ENCODE data around the gene CTSK. TPM values are rescaled to one million over a fixed set of nuclear protein-coding genes. Genes with fewer than 3 reads are reported as not detected.
A peak's percentile ranks its signal among the peaks of the same experiment; 100 is the strongest.

CTSK gene
- total RNA-seq, 1 experiment from 2014 or later: 5.6 TPM

DNA sequence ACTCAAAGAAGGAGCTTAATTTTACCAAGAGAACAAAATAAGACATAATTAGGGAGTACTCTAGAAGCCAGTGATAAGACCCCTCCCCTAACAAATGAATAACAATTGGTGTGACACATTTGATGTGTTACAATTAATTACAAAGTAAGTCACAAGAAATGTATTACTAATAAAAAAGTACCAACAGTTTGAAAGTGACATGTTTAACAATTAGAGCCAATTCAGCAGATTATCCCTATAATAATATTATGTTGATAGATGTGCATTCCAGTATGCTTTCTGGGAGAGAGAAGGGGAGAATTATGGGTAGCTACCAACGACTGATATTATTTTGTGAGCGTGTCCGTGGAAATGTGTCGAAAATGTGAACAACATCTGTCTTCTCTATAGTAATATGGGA lies 19.1 kb downstream of the CTSK start:
- intact Hi-C loops (cut with micrococcal nuclease): no loop called here
- POLR2A ChIA-PET (ENCODE audit: unreplicated experiment): interaction anchor here (0.7 kb wide), 1 partner anchor 555 kb away, joined by 4 read pairs; no protein-coding TSS in a partner anchor
- H2AFZ ChIP-seq (ENCODE audit: low read length): no peak overlapping the region

DNA sequence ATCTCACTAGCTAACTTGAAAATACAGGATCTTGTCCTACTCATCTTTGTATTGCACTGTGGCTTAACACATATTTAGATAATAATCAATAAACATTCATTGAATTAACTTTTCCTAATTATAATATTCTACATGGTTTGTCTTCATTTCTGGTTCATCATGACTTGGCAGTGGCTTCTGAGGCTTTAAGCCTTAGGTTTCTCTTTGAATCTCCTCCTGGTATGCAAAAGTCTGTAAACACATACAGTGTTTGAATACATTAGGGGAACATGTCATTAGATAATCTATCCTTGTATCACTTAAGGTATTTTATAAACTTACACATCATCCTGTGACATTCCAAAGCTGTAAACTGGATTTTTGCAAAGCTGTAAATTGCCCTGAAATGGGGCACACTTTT lies 20.6 kb downstream of the CTSK start:
- ChIA-PET POLR2A (ENCODE audit: unreplicated experiment) (no interaction called here), CTCF (no interaction called here)
- Histone ChIP-seq H4K20me1 (ENCODE audit: low read length) (no peaks in the 10 kb centered on the region), H3K36me3 (ENCODE audit: low read depth, low read length) (no peaks in the 10 kb centered on the region), H3K27ac (ENCODE audit: low read length) (no peak overlapping the region), H2AFZ (ENCODE audit: low read length) (0 out of 2 replicates have a peak overlapping the region, but pooled peaks have one; percentile 3), H3K9me3 (ENCODE audit: low read length) (no peaks in the 10 kb centered on the region), H3K4me3 (ENCODE audit: low read length) (no peak overlapping the region), H3F3A (ENCODE audit: low read length, unreplicated experiment) (no peaks in the 10 kb centered on the region), H3K79me2 (ENCODE audit: low read length) (no peaks in the 10 kb centered on the region), H3K27me3 (ENCODE audit: low read length) (no peaks in the 10 kb centered on the region), H3K4me2 (ENCODE audit: low read length) (no peak overlapping the region), H3K9ac (ENCODE audit: low read length) (no peak overlapping the region), H3K9me2 (replicated peaks; ENCODE audit: low read length) (no peaks in the 10 kb centered on the region), H3K4me1 (ENCODE audit: insufficient read depth, low read length) (peaks cover 8% of the 10 kb centered on the region; the same call in 1 of the 2 replicates)
- no peak for ATAC-seq
- no peak for DNase-seq
- no TSS peak for BruUV-seq (replicated peaks)
- TF ChIP-seq, protein P1, sequence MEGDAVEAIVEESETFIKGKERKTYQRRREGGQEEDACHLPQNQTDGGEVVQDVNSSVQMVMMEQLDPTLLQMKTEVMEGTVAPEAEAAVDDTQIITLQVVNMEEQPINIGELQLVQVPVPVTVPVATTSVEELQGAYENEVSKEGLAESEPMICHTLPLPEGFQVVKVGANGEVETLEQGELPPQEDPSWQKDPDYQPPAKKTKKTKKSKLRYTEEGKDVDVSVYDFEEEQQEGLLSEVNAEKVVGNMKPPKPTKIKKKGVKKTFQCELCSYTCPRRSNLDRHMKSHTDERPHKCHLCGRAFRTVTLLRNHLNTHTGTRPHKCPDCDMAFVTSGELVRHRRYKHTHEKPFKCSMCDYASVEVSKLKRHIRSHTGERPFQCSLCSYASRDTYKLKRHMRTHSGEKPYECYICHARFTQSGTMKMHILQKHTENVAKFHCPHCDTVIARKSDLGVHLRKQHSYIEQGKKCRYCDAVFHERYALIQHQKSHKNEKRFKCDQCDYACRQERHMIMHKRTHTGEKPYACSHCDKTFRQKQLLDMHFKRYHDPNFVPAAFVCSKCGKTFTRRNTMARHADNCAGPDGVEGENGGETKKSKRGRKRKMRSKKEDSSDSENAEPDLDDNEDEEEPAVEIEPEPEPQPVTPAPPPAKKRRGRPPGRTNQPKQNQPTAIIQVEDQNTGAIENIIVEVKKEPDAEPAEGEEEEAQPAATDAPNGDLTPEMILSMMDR (conservative IDR thresholded peaks at IDR 0.05; ENCODE audit: low read depth, low read length): no peak
- TF ChIP-seq EZH2 (IDR thresholded peaks at IDR 0.05; ENCODE audit: low read length, unreplicated experiment) (no peak), EZH2phosphoT487 (IDR thresholded peaks at IDR 0.05; ENCODE audit: borderline replicate concordance, low read length) (no peak)
- intact Hi-C loops (cut with micrococcal nuclease): no loop called here

More for the DNA sequence above, 19.1 kb downstream of the CTSK start:
- Histone ChIP-seq H3K9me3 (ENCODE audit: low read length) (no peaks in the 10 kb centered on the region), H3K4me2 (ENCODE audit: low read length) (no peak overlapping the region), H3K27ac (ENCODE audit: low read length) (no peak overlapping the region), H3K27me3 (ENCODE audit: low read length) (no peaks in the 10 kb centered on the region), H3K4me3 (ENCODE audit: low read length) (no peak overlapping the region), H3K79me2 (ENCODE audit: low read length) (no peaks in the 10 kb centered on the region), H3K9me2 (replicated peaks; ENCODE audit: low read length) (no peaks in the 10 kb centered on the region), H3F3A (ENCODE audit: low read length, unreplicated experiment) (no peaks in the 10 kb centered on the region), H3K36me3 (ENCODE audit: low read depth, low read length) (no peaks in the 10 kb centered on the region), H4K20me1 (ENCODE audit: low read length) (no peaks in the 10 kb centered on the region), H3K4me1 (ENCODE audit: insufficient read depth, low read length) (peaks cover 8% of the 10 kb centered on the region; the same call in 1 of the 2 replicates), H3K9ac (ENCODE audit: low read length) (no peak overlapping the region)
- CTCF ChIA-PET: interaction anchor here (0.5 kb wide), 1 partner anchor 24 kb away, joined by 4 read pairs; no protein-coding TSS in a partner anchor
- no peak for ATAC-seq
- TF ChIP-seq, protein P1 (conservative IDR thresholded peaks at IDR 0.05; ENCODE audit: low read depth, low read length): no peak
- no peak for TF ChIP-seq EZH2 (IDR thresholded peaks at IDR 0.05; ENCODE audit: low read length, unreplicated experiment)
- TF ChIP-seq EZH2phosphoT487 (IDR thresholded peaks at IDR 0.05; ENCODE audit: borderline replicate concordance, low read length): no peak
- DNase-seq: no peak
- BruUV-seq (replicated peaks): no TSS peak

DNA sequence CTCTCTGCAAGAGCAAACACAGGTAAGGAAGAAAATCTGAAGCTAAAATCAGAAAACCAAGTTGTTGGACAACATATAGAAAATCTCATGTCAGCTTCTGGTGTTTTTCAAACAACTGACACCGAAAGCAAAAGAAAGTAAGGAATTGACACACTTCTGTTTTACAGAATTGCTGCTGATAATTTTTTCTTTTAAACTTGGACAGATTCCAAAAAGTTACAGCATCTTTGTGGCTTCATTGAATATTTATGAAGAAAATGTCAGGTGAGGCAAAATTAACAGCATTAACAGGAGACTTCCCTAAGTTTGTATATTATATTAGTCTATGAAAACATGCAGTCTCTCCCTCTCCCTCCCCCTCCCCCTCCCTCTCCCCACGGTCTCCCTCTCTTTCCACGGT lies 27.6 kb downstream of the CTSK start:
- H3K9me3 ChIP-seq (ENCODE audit: low read length): no peaks in the 10 kb centered on the region
- H3K36me3 ChIP-seq (ENCODE audit: low read depth, low read length): no peaks in the 10 kb centered on the region
- no peaks in the 10 kb centered on the region for H3K79me2 ChIP-seq (ENCODE audit: low read length)
- H3K4me2 ChIP-seq (ENCODE audit: low read length): no peak overlapping the region
- H3K4me3 ChIP-seq (ENCODE audit: low read length): no peak overlapping the region
- no peaks in the 10 kb centered on the region for H3K27me3 ChIP-seq (ENCODE audit: low read length)
- BruUV-seq (replicated peaks): no TSS peak
- intact Hi-C loops (cut with micrococcal nuclease): no loop called here
- no peak overlapping the region for H3K9ac ChIP-seq (ENCODE audit: low read length)
- H3K4me1 ChIP-seq (ENCODE audit: insufficient read depth, low read length): no peaks in the 10 kb centered on the region
- H3K27ac ChIP-seq (ENCODE audit: low read length): no peak overlapping the region
- ChIA-PET POLR2A (ENCODE audit: unreplicated experiment) (no interaction called here), CTCF (no interaction called here)
- H3K9me2 ChIP-seq (replicated peaks; ENCODE audit: low read length): no peaks in the 10 kb centered on the region
- H4K20me1 ChIP-seq (ENCODE audit: low read length): no peaks in the 10 kb centered on the region
- H2AFZ ChIP-seq (ENCODE audit: low read length): no peak overlapping the region
- H3F3A ChIP-seq (ENCODE audit: low read length, unreplicated experiment): no peaks in the 10 kb centered on the region
- ATAC-seq: no peak
- no peak for DNase-seq
- TF ChIP-seq, protein P1 (conservative IDR thresholded peaks at IDR 0.05; ENCODE audit: low read depth, low read length): no peak
- TF ChIP-seq EZH2 (IDR thresholded peaks at IDR 0.05; ENCODE audit: low read length, unreplicated experiment) (no peak), EZH2phosphoT487 (IDR thresholded peaks at IDR 0.05; ENCODE audit: borderline replicate concordance, low read length) (no peak)
